Sigmoid colon (tissue), 4 donors: Measurements from ENCODE around the gene OLFM1.

ENCODE experiments used
- CTCF ChIP-seq, 4 experiments: fragments of 450-650 bp in 3 of 4; fragments of 200-600 bp in 1 of 4; IDR thresholded peaks; one replicate each; pipeline ENCODE4 v1.5.1; 2016 to 2019; ENCODE audit warnings: antibody characterized with exemption in 4 of 4, mild to moderate bottlenecking in 3 of 4, moderate library complexity in 2 of 4
- EP300 ChIP-seq, 4 donors: sonication (generic); formaldehyde crosslinking; IDR thresholded peaks; one replicate each; pipeline ENCODE4 v1.6.1; 2017; ENCODE audit warnings: antibody characterized with exemption in 4 of 4
- POLR2A ChIP-seq, 2 donors: fragments of 450-650 bp; IDR thresholded peaks; one replicate each; pipeline ENCODE4 v1.6.1; 2016; ENCODE audit warnings: antibody characterized with exemption in 2 of 2, mild to moderate bottlenecking in 2 of 2, moderate library complexity in 2 of 2
- POLR2AphosphoS5 ChIP-seq, 4 donors: sonication (generic); formaldehyde crosslinking; IDR thresholded peaks; one replicate each; pipeline ENCODE4 v1.6.1; 2017; ENCODE audit warnings: antibody characterized with exemption in 4 of 4

GRCh38 chr9:135081731-135082130 lies 5.7 kb upstream of the OLFM1 start:
- TF ChIP-seq CTCF (IDR thresholded peaks at IDR 0.05) (no peak), EP300 (IDR thresholded peaks at IDR 0.05) (no peak), POLR2A (IDR thresholded peaks at IDR 0.05) (no peak), POLR2AphosphoS5 (IDR thresholded peaks at IDR 0.05) (no peak)
